ENCODE data around the gene RBBP8NL. TPM values are rescaled to one million over a fixed set of nuclear protein-coding genes. Genes with fewer than 3 reads are reported as not detected.

RBBP8NL gene
- total and polyA plus RNA-seq, 4 donors = 0.21 to 1.3 (median 1.1) TPM

GRCh38 chr20:62458275-62459251 is 31.2 kb upstream of the RBBP8NL start:
- H3K36me3 ChIP-seq (ENCODE audit: control insufficient read depth in 4 of 4, insufficient read depth in 4 of 4, low read length in 4 of 4) = peaks cover 0 to 8% (median 1%) of the 10 kb centered on the region in 4 donors
- H3K4me1 ChIP-seq (ENCODE audit: control insufficient read depth in 5 of 5, insufficient read depth in 5 of 5, low read length in 5 of 5) = peaks cover 0 to 74% (median 30%) of the 10 kb centered on the region in 5 donors
- no peak overlapping the region for H3K4me3 ChIP-seq
- H3K27me3 ChIP-seq (ENCODE audit: control insufficient read depth in 3 of 3, insufficient read depth in 3 of 3, low read length in 2 of 3) = peaks cover 0 to 3% (median 0%) of the 10 kb centered on the region in 3 donors
- 35 to 54% methylated on average over 40 to 41 of the region's 41 CpGs for WGBS, 2 donors
- no peaks in the 10 kb centered on the region for H3K9me3 ChIP-seq (ENCODE audit: control insufficient read depth in 4 of 4, insufficient read depth in 3 of 4, low read length in 3 of 4)
- ATAC-seq (ENCODE audit: insufficient read depth, low FRiP score) (no peak), DNase-seq (peak; percentile 88 to 94 (median 90))
- no peak overlapping the region for H3K27ac ChIP-seq (ENCODE audit: low read depth in 1 of 2, low read length in 1 of 2)
- no peak overlapping the region for H3K9ac ChIP-seq (ENCODE audit: insufficient read depth in 1 of 2, low read length in 2 of 2)
- TF ChIP-seq CTCF (IDR thresholded peaks at IDR 0.05; ENCODE audit: control extremely low read depth, extremely low read depth) = no peak

- H3K4me3 ChIP-seq = no peak overlapping the region
- peaks cover 0 to 4% (median 1%) of the 10 kb centered on the region in 4 donors for H3K36me3 ChIP-seq (ENCODE audit: control insufficient read depth in 4 of 4, insufficient read depth in 4 of 4, low read length in 4 of 4)
- TF ChIP-seq CTCF (IDR thresholded peaks at IDR 0.05; ENCODE audit: control extremely low read depth, extremely low read depth) = no peak
- H3K9me3 ChIP-seq (ENCODE audit: control insufficient read depth in 4 of 4, insufficient read depth in 3 of 4, low read length in 3 of 4) = no peaks in the 10 kb centered on the region
- H3K27ac ChIP-seq (ENCODE audit: low read depth in 1 of 2, low read length in 1 of 2) = no peak overlapping the region
- 76 to 81% methylated on average over 20 of the region's 20 CpGs for WGBS, 2 donors
- H3K9ac ChIP-seq (ENCODE audit: insufficient read depth in 1 of 2, low read length in 2 of 2) = no peak overlapping the region
- H3K4me1 ChIP-seq (ENCODE audit: control insufficient read depth in 5 of 5, insufficient read depth in 5 of 5, low read length in 5 of 5) = peaks cover 0 to 77% (median 30%) of the 10 kb centered on the region in 5 donors
- peaks cover 0 to 3% (median 0%) of the 10 kb centered on the region in 3 donors for H3K27me3 ChIP-seq (ENCODE audit: control insufficient read depth in 3 of 3, insufficient read depth in 3 of 3, low read length in 2 of 3)
- ATAC-seq (ENCODE audit: insufficient read depth, low FRiP score) (no peak), DNase-seq (no peak)
These were observed 30.5 kb upstream of the RBBP8NL start for GRCh38 chr20:62457831-62458230.

- peaks cover 0 to 81% (median 31%) of the 10 kb centered on the region in 5 donors for H3K4me1 ChIP-seq (ENCODE audit: control insufficient read depth in 5 of 5, insufficient read depth in 5 of 5, low read length in 5 of 5)
- ATAC-seq (ENCODE audit: insufficient read depth, low FRiP score) = no peak
- no peak for DNase-seq
- H3K9me3 ChIP-seq (ENCODE audit: control insufficient read depth in 4 of 4, insufficient read depth in 3 of 4, low read length in 3 of 4) = no peaks in the 10 kb centered on the region
- no peak overlapping the region for H3K27ac ChIP-seq (ENCODE audit: low read depth in 1 of 2, low read length in 1 of 2)
- H3K9ac ChIP-seq (ENCODE audit: insufficient read depth in 1 of 2, low read length in 2 of 2) = no peak overlapping the region
- peaks cover 0 to 3% (median 0%) of the 10 kb centered on the region in 3 donors for H3K27me3 ChIP-seq (ENCODE audit: control insufficient read depth in 3 of 3, insufficient read depth in 3 of 3, low read length in 2 of 3)
- H3K36me3 ChIP-seq (ENCODE audit: control insufficient read depth in 4 of 4, insufficient read depth in 4 of 4, low read length in 4 of 4) = no peaks in the 10 kb centered on the region
- 80 to 90% methylated on average over 17 of the region's 17 CpGs for WGBS, 2 donors
- no peak overlapping the region for H3K4me3 ChIP-seq
- TF ChIP-seq CTCF (IDR thresholded peaks at IDR 0.05; ENCODE audit: control extremely low read depth, extremely low read depth) = no peak
These were observed 29.8 kb upstream of the RBBP8NL start for GRCh38 chr20:62457098-62457497.

Measured in lung (tissue), 12 donors.